IMR-90 (cell line): Measurements from ENCODE around the gene DNAI7. TPM values are rescaled to one million over a fixed set of nuclear protein-coding genes. Genes with fewer than 3 reads are reported as not detected.

Experiments used
- ATAC-seq: fragments of 200-7000 bp; cut with Tn5 transposase; 2 replicates; pipeline ENCODE4 v1.9.1; 2020; ENCODE audit warnings: low read depth, mild to moderate bottlenecking, moderate library complexity
- BruUV-seq: library from RNA; stranded (reverse); fragments of 400-500 nt; replicated peaks from 2 replicates; lab custom pipeline; 2021; lab: Mats Ljungman, UMichigan
- CTCF ChIA-PET: fragments of 300-600 bp; formaldehyde crosslinking; extraction: SDS; loops from one replicate; lab custom pipeline; 2021; ENCODE audit warnings: antibody characterized with exemption; lab: Yijun Ruan, JAX
- POLR2A ChIA-PET: fragments of 300-600 bp; sonication (Branson Sonifier 250); formaldehyde crosslinking; loops from one replicate; lab custom pipeline; 2022; ENCODE audit warnings: antibody characterized with exemption; ENCODE audit not compliant: unreplicated experiment; lab: Charles Lee
- DNase-seq: peaks from one replicate; pipeline ENCODE4 v3.0.0; 2013
- H2AFZ ChIP-seq: replicated peaks from 2 replicates; pipeline ENCODE3; 2013; ENCODE audit warnings: low read length, mild to moderate bottlenecking; ENCODE audit not compliant: poor library complexity
- H2AK5ac ChIP-seq: 2 replicates; pipeline ENCODE4 v1.6.1; 2013; ENCODE audit warnings: low read depth, low read length, inconsistent platforms
- H2AK9ac ChIP-seq: replicated peaks from 2 replicates; pipeline ENCODE3; 2013; ENCODE audit warnings: mild to moderate bottlenecking, low read depth, low read length, moderate library complexity; ENCODE audit not compliant: poor library complexity
- H2BK120ac ChIP-seq: 2 replicates; pipeline ENCODE4 v1.6.1; 2013; ENCODE audit warnings: low read depth, low read length, inconsistent platforms
- H2BK15ac ChIP-seq: 3 replicates; pipeline ENCODE4 v1.6.1; 2013; ENCODE audit warnings: low read depth, low read length, inconsistent platforms
- H2BK20ac ChIP-seq: 2 replicates; pipeline ENCODE4 v1.6.1; 2013; ENCODE audit warnings: low read depth, mild to moderate bottlenecking, inconsistent platforms, low read length, moderate library complexity
- H2BK5ac ChIP-seq: 2 replicates; pipeline ENCODE4 v1.6.1; 2013; ENCODE audit warnings: mild to moderate bottlenecking, low read depth, low read length, inconsistent platforms; ENCODE audit not compliant: poor library complexity, severe bottlenecking
- H3K14ac ChIP-seq: replicated peaks from 2 replicates; pipeline ENCODE4 v1.6.1; 2013; ENCODE audit warnings: low read depth, low read length, inconsistent platforms
- H3K18ac ChIP-seq: 2 replicates; pipeline ENCODE4 v1.6.1; 2013; ENCODE audit warnings: low read depth, low read length, control low read depth
- H3K23ac ChIP-seq: 2 replicates; pipeline ENCODE4 v1.6.1; 2013; ENCODE audit warnings: low read depth, low read length, inconsistent platforms
- H3K27ac ChIP-seq: 2 replicates; pipeline ENCODE4 v1.5.1; 2013; ENCODE audit warnings: mild to moderate bottlenecking, control low read depth, low read length; ENCODE audit not compliant: insufficient read depth
- H3K27me3 ChIP-seq: 2 replicates; pipeline ENCODE4 v1.6.1; 2013; ENCODE audit warnings: low read length; ENCODE audit not compliant: control insufficient read depth, insufficient read depth
- H3K36me3 ChIP-seq: 2 replicates; pipeline ENCODE4 v1.6.1; 2013; ENCODE audit warnings: low read length, mixed read lengths; ENCODE audit not compliant: control insufficient read depth, insufficient read depth
- H3K4ac ChIP-seq: 2 replicates; pipeline ENCODE4 v1.6.1; 2013; ENCODE audit warnings: low read depth, low read length, inconsistent platforms
- H3K4me1 ChIP-seq: 2 replicates; pipeline ENCODE4 v1.6.1; 2013; ENCODE audit warnings: low read length, mixed read lengths; ENCODE audit not compliant: control insufficient read depth, insufficient read depth
- H3K4me2 ChIP-seq: 2 replicates; pipeline ENCODE4 v1.6.1; 2013; ENCODE audit warnings: low read depth, mild to moderate bottlenecking, control low read depth, low read length, moderate library complexity
- H3K4me3 ChIP-seq: 2 replicates; pipeline ENCODE4 v1.5.1; 2013; ENCODE audit warnings: low read depth, mild to moderate bottlenecking, control low read depth, low read length, moderate library complexity; ENCODE audit not compliant: insufficient read depth
- H3K56ac ChIP-seq: 2 replicates; pipeline ENCODE4 v1.6.1; 2013; ENCODE audit warnings: low read length, inconsistent platforms; ENCODE audit not compliant: insufficient read depth; ENCODE audit errors: extremely low read depth
- H3K79me1 ChIP-seq, 2 experiments: 2 replicates each; pipeline ENCODE4 v1.6.1; 2013; ENCODE audit warnings: low read length in 2 of 2, inconsistent platforms in 1 of 2, low read depth in 1 of 2
- H3K9ac ChIP-seq: 2 replicates; pipeline ENCODE4 v1.6.1; 2013; ENCODE audit warnings: low read depth, low read length, control low read depth
- H3K9me1 ChIP-seq: 2 replicates; pipeline ENCODE4 v1.6.1; 2013; ENCODE audit warnings: low read length, inconsistent platforms; ENCODE audit not compliant: insufficient read depth
- H3K9me3 ChIP-seq: 2 replicates; pipeline ENCODE4 v1.6.1; 2013; ENCODE audit warnings: low read length; ENCODE audit not compliant: control insufficient read depth, insufficient read depth
- H4K20me1 ChIP-seq: 2 replicates; pipeline ENCODE4 v1.6.1; 2013; ENCODE audit warnings: low read length, inconsistent platforms; ENCODE audit not compliant: insufficient read depth
- H4K5ac ChIP-seq: 2 replicates; pipeline ENCODE4 v1.6.1; 2013; ENCODE audit warnings: mild to moderate bottlenecking, low read depth, low read length, control low read depth
- H4K8ac ChIP-seq, 2 experiments: 2 replicates each; pipeline ENCODE4 v1.6.1; 2013; ENCODE audit warnings: low read depth in 2 of 2, low read length in 2 of 2, control low read depth in 1 of 2, inconsistent platforms in 1 of 2
- H4K91ac ChIP-seq: 2 replicates; pipeline ENCODE4 v1.6.1; 2013; ENCODE audit warnings: low read depth, low read length, inconsistent platforms; ENCODE audit not compliant: insufficient read depth
- BHLHE40 ChIP-seq: fragments of 150-350 bp; IDR thresholded peaks from 2 replicates; pipeline ENCODE4 v1.6.1; 2016; ENCODE audit warnings: mild to moderate bottlenecking, low read depth, low read length
- FOS ChIP-seq: fragments of 150-350 bp; IDR thresholded peaks from 2 replicates; pipeline ENCODE4 v1.6.1; 2016; ENCODE audit warnings: low read depth, low read length
- MXI1 ChIP-seq: IDR thresholded peaks from 2 replicates; pipeline ENCODE4 v1.6.1; 2012; ENCODE audit warnings: low read depth, mild to moderate bottlenecking, low read length, moderate library complexity, borderline replicate concordance
- NFE2L2 ChIP-seq: fragments of 150-350 bp; IDR thresholded peaks from 2 replicates; pipeline ENCODE4 v1.6.1; 2016; ENCODE audit warnings: low read depth, mild to moderate bottlenecking, low read length
- SMC3 ChIP-seq: fragments of 150-350 bp; IDR thresholded peaks from 2 replicates; pipeline ENCODE4 v1.6.1; 2016; ENCODE audit warnings: low read depth, mild to moderate bottlenecking, antibody characterized with exemption, low read length, moderate library complexity
- WGBS, 2 experiments: methylation state at CpG; one replicate each; pipeline versions ENCODE4 v1.1.5 to v1.1.7; 2013; ENCODE audit warnings: missing lambda C conversion rate in 2 of 2; ENCODE audit not compliant: insufficient read length in 1 of 2; ENCODE audit errors: extremely low coverage in 2 of 2; 5-methylcytosine and 5-hydroxymethylcytosine counted together
- dilution Hi-C: fragments of 300-500 bp; cut with HindIII; formaldehyde crosslinking; loops from one replicate; pipeline ENCODE4 v1.14.3; 2018; ENCODE audit warnings: low sequenced_read_pairs; ENCODE audit not compliant: unreplicated experiment
- in situ Hi-C: fragments of 300-500 bp; cut with MboI; formaldehyde crosslinking; loops from 3 replicates; pipeline ENCODE4 v1.14.3; 2019; ENCODE audit warnings: low sequenced_read_pairs, inconsistent platforms, mixed read lengths
- intact Hi-C: fragments of 100-400 bp; cut with micrococcal nuclease; formaldehyde crosslinking; loops from 2 replicates; pipeline ENCODE4 v1.10.0; 2022
- polyA plus RNA-seq, 3 experiments: library from polyadenylated mRNA; depleted of rRNA; stranded (reverse); fragments of >200 nt; gene quantifications; 2 replicates each; pipeline ENCODE4 v1.2.3, GENCODE V29; 2012; ENCODE audit warnings: low replicate concordance in 1 of 3
- total RNA-seq: library from RNA; depleted of rRNA; stranded (reverse); fragments of >200 nt; gene quantifications from 2 replicates; pipeline ENCODE4 v1.2.3, GENCODE V29; 2012
- TF ChIP-seq, protein P1 (sequence below): fragments of 150-350 bp; IDR thresholded peaks from 2 replicates; pipeline ENCODE4 v1.6.1; 2016; ENCODE audit warnings: low read depth, mild to moderate bottlenecking, low read length, moderate library complexity, borderline replicate concordance

The DNAI7 gene
- total and polyA plus RNA-seq, 2 of the 4 experiments (the other 2 are of a cell fraction), result under 0.01 to 0.07 TPM

DNA sequence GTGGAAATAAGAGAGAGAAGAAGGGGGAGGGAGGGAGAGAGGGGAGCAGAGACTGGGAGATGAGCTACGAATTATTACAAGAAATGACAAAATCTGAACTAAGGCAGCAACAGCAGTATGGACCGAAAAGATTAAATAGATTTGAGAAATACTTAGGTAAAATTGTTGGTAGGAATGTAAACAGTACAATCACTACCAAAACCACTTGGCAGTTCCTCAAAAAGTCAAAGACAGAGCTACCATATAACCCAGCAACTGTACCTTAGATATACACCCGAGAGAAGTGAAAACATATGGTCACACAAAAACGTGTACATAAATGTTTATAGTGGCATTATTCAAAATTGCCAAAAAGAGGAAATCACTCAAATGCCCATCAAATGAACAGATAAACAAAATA lies 41.7 kb upstream of the DNAI7 start:
- intact Hi-C loops (no loop called here), in situ Hi-C loops (loop anchor here (25.0 kb wide), 1 partner anchor 801 kb away; no protein-coding TSS in a partner anchor), dilution Hi-C loops (no loop called here)
- ChIA-PET POLR2A (interaction anchor here (0.6 kb wide), 1 partner anchor 10 kb away, joined by 9 read pairs; no protein-coding TSS in a partner anchor), CTCF (interaction anchor here (1.1 kb wide), 1 partner anchor 24 kb away, joined by 3 read pairs; no protein-coding TSS in a partner anchor)
- Histone ChIP-seq H2BK5ac (peak overlapping the region; percentile 48), H3K9me1 (peaks cover 20% of the 10 kb centered on the region), H3K4me3 (no peak overlapping the region), H3K9me3 (no peaks in the 10 kb centered on the region), H3K4me1 (peaks cover 10% of the 10 kb centered on the region), H4K20me1 (peaks cover 32% of the 10 kb centered on the region), H2AK5ac (no peak overlapping the region), H3K56ac (no peak overlapping the region), H3K9ac (no peak overlapping the region), H3K14ac (no peak overlapping the region; the same call in 1 of the 2 replicates), H3K23ac (peak overlapping the region; percentile 71; the same call in 1 of the 2 replicates), H3K4ac (no peak overlapping the region), H3K27me3 (no peaks in the 10 kb centered on the region), H4K8ac (no peak overlapping the region), H2AFZ (no peak overlapping the region), H3K79me1 (peaks cover 36 to 75% of the 10 kb centered on the region in 2 experiments), H3K18ac (no peak overlapping the region), H3K27ac (no peak overlapping the region), H2BK15ac (no peak overlapping the region), H2BK120ac (no peak overlapping the region), H4K5ac (no peak overlapping the region), H3K4me2 (peak overlapping the region; percentile 20; the same call in 1 of the 2 replicates), H2AK9ac (no peak overlapping the region), H4K91ac (no peak overlapping the region), H3K36me3 (peaks cover 8% of the 10 kb centered on the region), H2BK20ac (peak overlapping the region; percentile 49; the same call in 1 of the 2 replicates)
- WGBS, 2 experiments, result 100% methylated on average over 1 of the region's 4 CpGs; no CpG with 5 or more reads in 1 of the 2 experiments
- TF ChIP-seq, protein P1, sequence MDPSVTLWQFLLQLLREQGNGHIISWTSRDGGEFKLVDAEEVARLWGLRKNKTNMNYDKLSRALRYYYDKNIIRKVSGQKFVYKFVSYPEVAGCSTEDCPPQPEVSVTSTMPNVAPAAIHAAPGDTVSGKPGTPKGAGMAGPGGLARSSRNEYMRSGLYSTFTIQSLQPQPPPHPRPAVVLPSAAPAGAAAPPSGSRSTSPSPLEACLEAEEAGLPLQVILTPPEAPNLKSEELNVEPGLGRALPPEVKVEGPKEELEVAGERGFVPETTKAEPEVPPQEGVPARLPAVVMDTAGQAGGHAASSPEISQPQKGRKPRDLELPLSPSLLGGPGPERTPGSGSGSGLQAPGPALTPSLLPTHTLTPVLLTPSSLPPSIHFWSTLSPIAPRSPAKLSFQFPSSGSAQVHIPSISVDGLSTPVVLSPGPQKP, result no peak
- TF ChIP-seq BHLHE40, result no peak
- no peak for TF ChIP-seq MXI1
- no peak for TF ChIP-seq FOS
- TF ChIP-seq SMC3, result no peak
- no peak for TF ChIP-seq NFE2L2
- ATAC-seq (peak; percentile 51), DNase-seq (peak; percentile 51)
- no TSS peak for BruUV-seq
